ENCODE measurements around the gene DENND5A. TPM values are rescaled to one million over a fixed set of nuclear protein-coding genes. Genes with fewer than 3 reads are reported as not detected.

The DENND5A gene
- total RNA-seq, 1 experiment from 2014 or later, result 46.3 TPM

Small RNAs within 50 kb of the gene (small RNA-seq; reads per million reads assigned to genes)
- gene MIR5691, result 0 reads per million in 2 experiments
- gene RF00017, result 0 reads per million in 2 experiments

Other genes with a start within 250 kb of the DENND5A start
- not detected in 2 replicates for gene SCUBE2, start 173.8 kb downstream of the DENND5A start, total RNA-seq (2014; rRNA removed; shearing (Covaris generic))
- 30.5 and 31.9 TPM in 2 replicates for gene TMEM41B, start 49.2 kb upstream of the DENND5A start, total RNA-seq (2014; rRNA removed; shearing (Covaris generic))
- gene IPO7, start 119.3 kb upstream of the DENND5A start, total RNA-seq (2014; rRNA removed; shearing (Covaris generic)), result 126 and 141 TPM in 2 replicates
- gene ZNF143, start 195.7 kb upstream of the DENND5A start, total RNA-seq (2014; rRNA removed; shearing (Covaris generic)), result 28.2 and 32.5 TPM in 2 replicates